ENCODE results near the gene SCD.
"Not testable (repeated sequence)": the region's sequence is repeated elsewhere in the genome, so short reads cannot be mapped to it uniquely, and the experiment has no call there.

Gene SCD

GRCh38 chr10:100346765-100347567, at the start of gene SCD:
TSS of gene SCD (plus strand) at chr10:100347233. CDS start at chr10:100347505, 272 bp downstream.
- FAIRE-seq = peak; percentile 37

- no peak for FAIRE-seq
Observed at GRCh38 chr10:100297242-100297641, 49.8 kb upstream of the SCD start.

- not testable (repeated sequence) for FAIRE-seq
Observed at GRCh38 chr10:100301123-100301522, 45.9 kb upstream of the SCD start.

- peak; percentile 83 for FAIRE-seq
Observed at GRCh38 chr10:100303724-100304319, 43.2 kb upstream of the SCD start.

- no peak for FAIRE-seq
Observed at GRCh38 chr10:100304414-100304813, 42.6 kb upstream of the SCD start.

- FAIRE-seq = no peak
Observed at GRCh38 chr10:100306861-100307260, 40.2 kb upstream of the SCD start.

GRCh38 chr10:100307684-100308083, 39.3 kb upstream of the SCD start:
- FAIRE-seq = no peak

- FAIRE-seq = no peak
Observed at GRCh38 chr10:100311298-100311697, 35.7 kb upstream of the SCD start.

- FAIRE-seq = no peak
Observed at GRCh38 chr10:100315615-100316014, 31.4 kb upstream of the SCD start.

- FAIRE-seq = no peak
Observed at GRCh38 chr10:100318207-100318606, 28.8 kb upstream of the SCD start.

- FAIRE-seq = no peak
Observed at GRCh38 chr10:100319707-100320402, 27.2 kb upstream of the SCD start.

GRCh38 chr10:100325158-100325557, 21.9 kb upstream of the SCD start:
- no peak for FAIRE-seq

GRCh38 chr10:100327007-100327717, 19.9 kb upstream of the SCD start:
- FAIRE-seq = no peak

GRCh38 chr10:100327718-100328009, 19.4 kb upstream of the SCD start:
- FAIRE-seq = no peak

- FAIRE-seq = no peak
Observed at GRCh38 chr10:100328198-100328597, 18.8 kb upstream of the SCD start.

- FAIRE-seq = no peak
Observed at GRCh38 chr10:100330079-100330478, 17.0 kb upstream of the SCD start, which contains the start of gene PKD2L1. TSS of gene PKD2L1 (minus strand) at chr10:100330228. CDS start at chr10:100330103, 125 bp downstream.

- FAIRE-seq = no peak
Observed at GRCh38 chr10:100333106-100333505, 13.9 kb upstream of the SCD start.

- FAIRE-seq = no peak
Observed at GRCh38 chr10:100333661-100334440, 13.2 kb upstream of the SCD start.

GRCh38 chr10:100334762-100335161, 12.3 kb upstream of the SCD start:
- FAIRE-seq = no peak

GRCh38 chr10:100338434-100339036, 8.5 kb upstream of the SCD start:
- no peak for FAIRE-seq

GRCh38 chr10:100339236-100339635, 7.8 kb upstream of the SCD start:
- FAIRE-seq = no peak

Data from TTC549 (cell line).